NOMO-1 treated with DMSO at 0.1 percent for 48 hours (cell line): ENCODE data around the gene MRPS33.
"Not testable (repeated sequence)": the region's sequence is repeated elsewhere in the genome, so short reads cannot be mapped to it uniquely, and the experiment has no call there.

Source experiments
- DNase-seq: peaks from one replicate; lab custom pipeline; 2025; ENCODE audit not compliant: unreplicated experiment; lab: John Stamatoyannopoulos, UW

The MRPS33 gene

GRCh38 chr7:140956997-140957396 is 57.8 kb downstream of the MRPS33 start:
- not testable (repeated sequence) for DNase-seq
